Neutrophil (primary cell): ENCODE results near the gene LOX.

Experiments used
- H3K27ac ChIP-seq: fragments of 200-600 bp; sonication (generic); 2 replicates; pipeline ENCODE4 v1.5.1; 2016; ENCODE audit warnings: mild to moderate bottlenecking, moderate library complexity
- H3K27me3 ChIP-seq: fragments of 200-600 bp; sonication (generic); 2 replicates; pipeline ENCODE4 v1.6.0; 2016; ENCODE audit warnings: mild to moderate bottlenecking
- H3K36me3 ChIP-seq: fragments of 200-600 bp; sonication (generic); 2 replicates; pipeline ENCODE4 v1.5.1; 2017
- H3K4me1 ChIP-seq, 2 experiments: fragments of 200-600 bp in 1 of 2; sonication (generic) in 1 of 2; 1 replicate in 1 of 2; 2 replicates in 1 of 2; pipeline versions ENCODE4 v1.5.1 to v1.6.1; 2013 to 2016; ENCODE audit warnings: low read depth in 1 of 2, low read length in 1 of 2, mild to moderate bottlenecking in 1 of 2, moderate library complexity in 1 of 2; ENCODE audit not compliant: control insufficient read depth in 1 of 2, insufficient read depth in 1 of 2
- H3K4me3 ChIP-seq, 2 experiments: fragments of 200-600 bp in 1 of 2; sonication (generic) in 1 of 2; 1 replicate in 1 of 2; 2 replicates in 1 of 2; pipeline ENCODE4 v1.5.1; 2013 to 2016; ENCODE audit warnings: low read depth in 1 of 2, low read length in 1 of 2, mild to moderate bottlenecking in 1 of 2, moderate library complexity in 1 of 2
- H3K9me3 ChIP-seq: fragments of 200-600 bp; sonication (generic); 2 replicates; pipeline ENCODE4 v1.5.1; 2016
- TF ChIP-seq, protein P1 (sequence below): fragments of 200-600 bp; sonication (generic); IDR thresholded peaks from 2 replicates; pipeline ENCODE4 v1.5.1; 2016; ENCODE audit warnings: antibody characterized with exemption

Gene LOX

DNA sequence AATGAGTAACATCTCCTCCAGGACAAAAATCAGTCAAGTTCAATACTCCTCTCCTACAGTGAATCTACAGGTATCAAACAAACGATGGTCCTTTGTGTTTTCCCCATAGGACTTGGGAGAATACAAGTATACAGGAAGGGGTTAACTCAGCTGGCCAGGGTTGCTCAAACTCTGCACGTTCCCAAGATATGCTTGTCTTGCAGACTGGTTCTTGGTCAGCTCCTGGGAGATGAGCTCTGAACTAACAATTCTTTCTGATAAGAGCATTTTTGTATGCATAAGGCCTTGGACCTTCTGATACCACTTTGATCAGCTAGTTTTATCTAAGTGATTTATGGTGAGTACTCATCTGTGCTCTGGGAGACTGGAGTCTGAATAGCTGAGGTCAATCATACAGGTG lies 42.1 kb downstream of the LOX start:
- H3K27ac ChIP-seq, result no peak overlapping the region
- no peak overlapping the region for H3K4me3 ChIP-seq
- no peaks in the 10 kb centered on the region for H3K4me1 ChIP-seq
- no peaks in the 10 kb centered on the region for H3K36me3 ChIP-seq
- H3K27me3 ChIP-seq, result no peaks in the 10 kb centered on the region
- no peaks in the 10 kb centered on the region for H3K9me3 ChIP-seq
- TF ChIP-seq, protein P1, sequence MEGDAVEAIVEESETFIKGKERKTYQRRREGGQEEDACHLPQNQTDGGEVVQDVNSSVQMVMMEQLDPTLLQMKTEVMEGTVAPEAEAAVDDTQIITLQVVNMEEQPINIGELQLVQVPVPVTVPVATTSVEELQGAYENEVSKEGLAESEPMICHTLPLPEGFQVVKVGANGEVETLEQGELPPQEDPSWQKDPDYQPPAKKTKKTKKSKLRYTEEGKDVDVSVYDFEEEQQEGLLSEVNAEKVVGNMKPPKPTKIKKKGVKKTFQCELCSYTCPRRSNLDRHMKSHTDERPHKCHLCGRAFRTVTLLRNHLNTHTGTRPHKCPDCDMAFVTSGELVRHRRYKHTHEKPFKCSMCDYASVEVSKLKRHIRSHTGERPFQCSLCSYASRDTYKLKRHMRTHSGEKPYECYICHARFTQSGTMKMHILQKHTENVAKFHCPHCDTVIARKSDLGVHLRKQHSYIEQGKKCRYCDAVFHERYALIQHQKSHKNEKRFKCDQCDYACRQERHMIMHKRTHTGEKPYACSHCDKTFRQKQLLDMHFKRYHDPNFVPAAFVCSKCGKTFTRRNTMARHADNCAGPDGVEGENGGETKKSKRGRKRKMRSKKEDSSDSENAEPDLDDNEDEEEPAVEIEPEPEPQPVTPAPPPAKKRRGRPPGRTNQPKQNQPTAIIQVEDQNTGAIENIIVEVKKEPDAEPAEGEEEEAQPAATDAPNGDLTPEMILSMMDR, result no peak

DNA sequence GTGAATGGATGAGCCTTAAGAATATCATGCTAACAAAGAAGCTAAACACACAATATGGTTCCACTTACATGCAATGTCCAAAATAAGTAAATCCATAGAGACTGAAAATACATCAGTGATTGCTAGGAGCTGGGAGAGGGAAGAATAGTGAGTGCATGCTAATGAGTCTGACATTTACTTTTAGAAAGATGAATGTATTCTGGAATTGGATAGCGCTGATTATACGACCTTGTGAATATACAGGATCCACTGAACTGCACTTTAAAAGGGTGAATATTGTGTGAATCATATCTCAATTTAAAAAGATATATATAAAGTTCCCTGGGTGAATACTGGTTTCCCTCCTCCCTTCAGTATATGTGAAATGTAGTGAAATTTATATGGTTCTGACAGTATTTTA lies 46.2 kb downstream of the LOX start:
- no peaks in the 10 kb centered on the region for H3K9me3 ChIP-seq
- no peak overlapping the region for H3K27ac ChIP-seq
- H3K4me1 ChIP-seq, result no peaks in the 10 kb centered on the region
- H3K36me3 ChIP-seq, result no peaks in the 10 kb centered on the region
- no peaks in the 10 kb centered on the region for H3K27me3 ChIP-seq
- H3K4me3 ChIP-seq, result no peak overlapping the region
- TF ChIP-seq, protein P1, result no peak

DNA sequence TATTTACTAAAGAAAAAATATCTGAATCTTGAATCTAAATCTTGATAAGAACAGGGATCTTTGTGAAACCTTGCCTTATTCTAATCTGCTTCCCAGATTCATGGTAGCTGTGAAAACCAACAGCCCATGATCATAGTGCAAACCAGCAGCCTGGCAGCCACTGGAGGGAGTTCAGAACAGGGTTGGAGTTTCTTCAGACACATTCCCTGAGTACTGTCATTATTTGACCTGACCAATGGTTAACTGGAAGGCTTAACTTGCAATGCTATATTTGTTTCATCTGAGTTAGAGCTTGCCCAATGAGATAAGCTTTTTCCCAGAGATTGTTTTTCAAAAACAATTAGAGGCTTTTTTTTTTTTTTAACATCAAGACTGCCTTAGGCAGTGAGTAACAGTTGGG lies 47.8 kb downstream of the LOX start:
- Histone ChIP-seq H3K4me1 (no peaks in the 10 kb centered on the region), H3K27me3 (no peaks in the 10 kb centered on the region), H3K36me3 (no peaks in the 10 kb centered on the region), H3K4me3 (no peak overlapping the region), H3K9me3 (no peaks in the 10 kb centered on the region), H3K27ac (no peak overlapping the region)
- TF ChIP-seq, protein P1, result no peak

GRCh38 chr5:122029818-122030217 lies 48.2 kb downstream of the LOX start:
- H3K36me3 ChIP-seq, result no peaks in the 10 kb centered on the region
- no peaks in the 10 kb centered on the region for H3K27me3 ChIP-seq
- H3K4me1 ChIP-seq, result no peaks in the 10 kb centered on the region
- H3K27ac ChIP-seq, result no peak overlapping the region
- TF ChIP-seq, protein P1, result no peak
- no peak overlapping the region for H3K4me3 ChIP-seq
- no peaks in the 10 kb centered on the region for H3K9me3 ChIP-seq

- no peaks in the 10 kb centered on the region for H3K27me3 ChIP-seq
- TF ChIP-seq, protein P1, result no peak
- no peaks in the 10 kb centered on the region for H3K36me3 ChIP-seq
- no peak overlapping the region for H3K27ac ChIP-seq
- H3K4me3 ChIP-seq, result no peak overlapping the region
- no peaks in the 10 kb centered on the region for H3K4me1 ChIP-seq
- no peaks in the 10 kb centered on the region for H3K9me3 ChIP-seq
Observed at GRCh38 chr5:122022966-122023365, 55.1 kb downstream of the LOX start.
